HEK293 (cell line): Measurements from ENCODE around the gene EEF2.

ENCODE experiments used
- CTCF ChIA-PET: fragments of 350-600 bp; formaldehyde crosslinking; extraction: SDS; loops from one replicate; lab custom pipeline; 2021; ENCODE audit warnings: antibody characterized with exemption; lab: Yijun Ruan, JAX
- POLR2A ChIA-PET: fragments of 300-600 bp; formaldehyde crosslinking; extraction: SDS; loops from one replicate; lab custom pipeline; 2020; ENCODE audit warnings: antibody characterized with exemption, inconsistent platforms; lab: Yijun Ruan, JAX
- H3K27ac ChIP-seq: fragments of 200-500 bp; sonication (Bioruptor generic); 2 replicates; pipeline ENCODE4 v1.5.1; 2014; ENCODE audit warnings: low read depth, low read length, control low read depth, inconsistent platforms; ENCODE audit errors: extremely low read depth
- H3K36me3 ChIP-seq, 2 experiments: fragments of 200-500 bp in 1 of 2; sonication (Bioruptor generic) in 1 of 2; 1 replicate in 1 of 2; 2 replicates in 1 of 2; pipeline ENCODE4 v1.5.1; 2014 to 2017; ENCODE audit warnings: inconsistent platforms in 2 of 2, low read length in 2 of 2; ENCODE audit not compliant: control insufficient read depth in 2 of 2, insufficient read depth in 1 of 2
- H3K4me1 ChIP-seq: fragments of 200-500 bp; sonication (Bioruptor generic); 2 replicates; pipeline ENCODE4 v1.5.1; 2014; ENCODE audit warnings: mild to moderate bottlenecking, low read length, inconsistent platforms; ENCODE audit not compliant: control insufficient read depth, insufficient read depth
- H3K4me3 ChIP-seq: 2 replicates; pipeline ENCODE4 v1.5.1; 2011; ENCODE audit warnings: low read depth, mild to moderate bottlenecking, control low read depth, low read length, moderate library complexity
- H3K9me3 ChIP-seq: fragments of 200-500 bp; sonication (Bioruptor generic); 2 replicates; pipeline ENCODE4 v1.5.1; 2014; ENCODE audit warnings: low read depth, low read length, inconsistent platforms; ENCODE audit not compliant: control insufficient read depth, insufficient read depth
- BCL11B ChIP-seq: fragments of 450-650 bp; formaldehyde crosslinking; IDR thresholded peaks from 2 replicates; pipeline ENCODE4 v1.5.1; 2016; ENCODE audit warnings: low read depth, missing biosample characterization, missing genetic modification characterization
- BCL6B ChIP-seq: fragments of 450-650 bp; formaldehyde crosslinking; IDR thresholded peaks from 2 replicates; pipeline ENCODE4 v1.5.1; 2017; ENCODE audit warnings: missing biosample characterization, missing genetic modification characterization
- GLIS1 ChIP-seq: fragments of 450-650 bp; formaldehyde crosslinking; IDR thresholded peaks from 2 replicates; pipeline ENCODE4 v1.5.1; 2016; ENCODE audit warnings: missing biosample characterization, missing genetic modification characterization
- MEIS1 ChIP-seq: sonication (generic); formaldehyde crosslinking; IDR thresholded peaks from 2 replicates; pipeline ENCODE4 v1.8.1; 2022; ENCODE audit warnings: missing genetic modification reagents, mild to moderate bottlenecking, borderline replicate concordance
- MZF1 ChIP-seq: fragments of 450-650 bp; formaldehyde crosslinking; IDR thresholded peaks from 2 replicates; pipeline ENCODE4 v1.5.1; 2017; ENCODE audit warnings: missing biosample characterization, missing genetic modification characterization, borderline replicate concordance
- ZBTB44 ChIP-seq: fragments of 450-650 bp; IDR thresholded peaks from 2 replicates; pipeline ENCODE4 v1.5.1; 2018; ENCODE audit warnings: missing biosample characterization, mild to moderate bottlenecking, missing genetic modification characterization
- ZBTB49 ChIP-seq: fragments of 450-650 bp; formaldehyde crosslinking; IDR thresholded peaks from 2 replicates; pipeline ENCODE4 v1.5.1; 2016; ENCODE audit warnings: missing biosample characterization, missing genetic modification characterization, low read depth
- ZFP37 ChIP-seq: fragments of 450-650 bp; formaldehyde crosslinking; IDR thresholded peaks from 2 replicates; pipeline ENCODE4 v1.5.1; 2016; ENCODE audit warnings: missing biosample characterization, missing genetic modification characterization
- ZFP69B ChIP-seq: fragments of 450-650 bp; formaldehyde crosslinking; IDR thresholded peaks from 2 replicates; pipeline ENCODE4 v1.5.1; 2016; ENCODE audit warnings: missing biosample characterization, missing genetic modification characterization
- ZNF169 ChIP-seq: fragments of 450-650 bp; formaldehyde crosslinking; IDR thresholded peaks from 2 replicates; pipeline ENCODE4 v1.5.1; 2016; ENCODE audit warnings: missing biosample characterization, missing genetic modification characterization
- ZNF266 ChIP-seq: fragments of 450-650 bp; formaldehyde crosslinking; IDR thresholded peaks from 2 replicates; pipeline ENCODE4 v1.5.1; 2016; ENCODE audit warnings: missing biosample characterization, missing genetic modification characterization, low read depth
- ZNF416 ChIP-seq: fragments of 450-650 bp; formaldehyde crosslinking; IDR thresholded peaks from 2 replicates; pipeline ENCODE4 v1.5.1; 2016; ENCODE audit warnings: missing biosample characterization, missing genetic modification characterization
- ZNF449 ChIP-seq: fragments of 450-650 bp; formaldehyde crosslinking; IDR thresholded peaks from 2 replicates; pipeline ENCODE4 v1.5.1; 2017; ENCODE audit warnings: missing biosample characterization, mild to moderate bottlenecking, missing genetic modification characterization, moderate library complexity
- ZNF623 ChIP-seq: fragments of 450-650 bp; formaldehyde crosslinking; IDR thresholded peaks from 2 replicates; pipeline ENCODE4 v1.5.1; 2016; ENCODE audit warnings: missing biosample characterization, missing genetic modification characterization
- ZNF707 ChIP-seq: fragments of 450-650 bp; formaldehyde crosslinking; IDR thresholded peaks from 2 replicates; pipeline ENCODE4 v1.5.1; 2016; ENCODE audit warnings: missing biosample characterization, missing genetic modification characterization
- ZNF768 ChIP-seq: fragments of 450-650 bp; formaldehyde crosslinking; IDR thresholded peaks from 2 replicates; pipeline ENCODE4 v1.5.1; 2018; ENCODE audit warnings: missing biosample characterization, mild to moderate bottlenecking, missing genetic modification characterization
- ZNF843 ChIP-seq: fragments of 450-650 bp; formaldehyde crosslinking; IDR thresholded peaks from 2 replicates; pipeline ENCODE4 v1.5.1; 2016; ENCODE audit warnings: missing biosample characterization, missing genetic modification characterization
- TF ChIP-seq, protein P1 (sequence below): sonication (generic); formaldehyde crosslinking; IDR thresholded peaks from 2 replicates; pipeline ENCODE4 v1.8.1; 2022; ENCODE audit warnings: mild to moderate bottlenecking, moderate library complexity, missing genetic modification reagents
- TF ChIP-seq, protein P2 (sequence below): fragments of 450-650 bp; formaldehyde crosslinking; IDR thresholded peaks from 2 replicates; pipeline ENCODE4 v1.5.1; 2016; ENCODE audit warnings: missing biosample characterization, missing genetic modification characterization, borderline replicate concordance

EEF2 gene

GRCh38 chr19:4023600-4024398 is 38.5 kb upstream of the EEF2 start:
- Histone ChIP-seq H3K9me3 (no peaks in the 10 kb centered on the region), H3K27ac (no peak overlapping the region), H3K4me1 (no peaks in the 10 kb centered on the region)
- CTCF ChIA-PET = no interaction called here
- TF ChIP-seq GLIS1 (tag by site-specific recombination) (no peak), ZNF623 (tag by site-specific recombination) (no peak), BCL11B (no peak), ZNF768 (no peak), MEIS1 (CRISPR knock-in tag) (no peak), ZBTB49 (tag by site-specific recombination) (no peak), MZF1 (tag by site-specific recombination) (no peak), ZFP37 (tag by site-specific recombination) (no peak), ZBTB44 (tag by site-specific recombination) (no peak), ZNF169 (tag by site-specific recombination) (no peak), ZNF449 (tag by site-specific recombination) (no peak), ZNF843 (tag by site-specific recombination) (no peak), ZNF416 (tag by site-specific recombination) (no peak), ZNF707 (tag by site-specific recombination) (no peak), ZFP69B (tag by site-specific recombination) (no peak), BCL6B (tag by site-specific recombination) (no peak), ZNF266 (tag by site-specific recombination) (no peak)
- TF ChIP-seq, protein P1, sequence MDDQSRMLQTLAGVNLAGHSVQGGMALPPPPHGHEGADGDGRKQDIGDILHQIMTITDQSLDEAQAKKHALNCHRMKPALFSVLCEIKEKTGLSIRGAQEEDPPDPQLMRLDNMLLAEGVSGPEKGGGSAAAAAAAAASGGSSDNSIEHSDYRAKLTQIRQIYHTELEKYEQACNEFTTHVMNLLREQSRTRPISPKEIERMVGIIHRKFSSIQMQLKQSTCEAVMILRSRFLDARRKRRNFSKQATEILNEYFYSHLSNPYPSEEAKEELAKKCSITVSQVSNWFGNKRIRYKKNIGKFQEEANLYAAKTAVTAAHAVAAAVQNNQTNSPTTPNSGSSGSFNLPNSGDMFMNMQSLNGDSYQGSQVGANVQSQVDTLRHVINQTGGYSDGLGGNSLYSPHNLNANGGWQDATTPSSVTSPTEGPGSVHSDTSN = no peak
- TF ChIP-seq, protein P2, sequence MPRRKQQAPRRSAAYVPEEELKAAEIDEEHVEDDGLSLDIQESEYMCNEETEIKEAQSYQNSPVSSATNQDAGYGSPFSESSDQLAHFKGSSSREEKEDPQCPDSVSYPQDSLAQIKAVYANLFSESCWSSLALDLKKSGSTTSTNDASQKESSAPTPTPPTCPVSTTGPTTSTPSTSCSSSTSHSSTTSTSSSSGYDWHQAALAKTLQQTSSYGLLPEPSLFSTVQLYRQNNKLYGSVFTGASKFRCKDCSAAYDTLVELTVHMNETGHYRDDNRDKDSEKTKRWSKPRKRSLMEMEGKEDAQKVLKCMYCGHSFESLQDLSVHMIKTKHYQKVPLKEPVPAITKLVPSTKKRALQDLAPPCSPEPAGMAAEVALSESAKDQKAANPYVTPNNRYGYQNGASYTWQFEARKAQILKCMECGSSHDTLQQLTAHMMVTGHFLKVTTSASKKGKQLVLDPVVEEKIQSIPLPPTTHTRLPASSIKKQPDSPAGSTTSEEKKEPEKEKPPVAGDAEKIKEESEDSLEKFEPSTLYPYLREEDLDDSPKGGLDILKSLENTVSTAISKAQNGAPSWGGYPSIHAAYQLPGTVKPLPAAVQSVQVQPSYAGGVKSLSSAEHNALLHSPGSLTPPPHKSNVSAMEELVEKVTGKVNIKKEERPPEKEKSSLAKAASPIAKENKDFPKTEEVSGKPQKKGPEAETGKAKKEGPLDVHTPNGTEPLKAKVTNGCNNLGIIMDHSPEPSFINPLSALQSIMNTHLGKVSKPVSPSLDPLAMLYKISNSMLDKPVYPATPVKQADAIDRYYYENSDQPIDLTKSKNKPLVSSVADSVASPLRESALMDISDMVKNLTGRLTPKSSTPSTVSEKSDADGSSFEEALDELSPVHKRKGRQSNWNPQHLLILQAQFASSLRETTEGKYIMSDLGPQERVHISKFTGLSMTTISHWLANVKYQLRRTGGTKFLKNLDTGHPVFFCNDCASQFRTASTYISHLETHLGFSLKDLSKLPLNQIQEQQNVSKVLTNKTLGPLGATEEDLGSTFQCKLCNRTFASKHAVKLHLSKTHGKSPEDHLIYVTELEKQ = no peak
- TF ChIP-seq, all 188 proteins: peak for 0
- peaks cover 0 to 55% of the 10 kb centered on the region in 2 experiments; a peak in 2 of 3 replicates for H3K36me3 ChIP-seq
- POLR2A ChIA-PET = no interaction called here
- H3K4me3 ChIP-seq = no peak overlapping the region
